SK-N-SH treated with all-trans-retinoic acid at 6 μM for 48 hours (cell line): ENCODE measurements around the gene CBY3.
"Not testable (repeated sequence)": the region's sequence is repeated elsewhere in the genome, so short reads cannot be mapped to it uniquely, and the experiment has no call there.

Experiments used
- ARNTL ChIP-seq: fragments of 450-650 bp; formaldehyde crosslinking; IDR thresholded peaks from 2 replicates; pipeline ENCODE4 v1.5.0; 2020; ENCODE audit warnings: low read depth, mild to moderate bottlenecking, moderate library complexity, borderline replicate concordance
- POU6F1 ChIP-seq: fragments of 250-450 bp; sonication (Bioruptor Pico); IDR thresholded peaks from 2 replicates; pipeline ENCODE4 v1.8.0; 2021; ENCODE audit warnings: low read depth, mild to moderate bottlenecking, moderate library complexity, borderline replicate concordance
- RARB ChIP-seq: fragments of 250-450 bp; sonication (Bioruptor Pico); IDR thresholded peaks from 2 replicates; pipeline ENCODE4 v1.8.0; 2021; ENCODE audit warnings: mild to moderate bottlenecking, moderate library complexity
- TCF4 ChIP-seq: fragments of 250-450 bp; sonication (Bioruptor Pico); IDR thresholded peaks from 2 replicates; pipeline ENCODE4 v1.8.0; 2021; ENCODE audit warnings: mild to moderate bottlenecking, moderate library complexity, borderline replicate concordance
- ZNF565 ChIP-seq: fragments of 450-650 bp; formaldehyde crosslinking; conservative IDR thresholded peaks from 2 replicates; pipeline ENCODE4 v1.5.0; 2020; ENCODE audit warnings: low read depth, mild to moderate bottlenecking, moderate library complexity

GRCh38 chr5:179633501-179634369 lies 47.1 kb downstream of the CBY3 start:
- not testable (repeated sequence) for TF ChIP-seq ZNF565 (CRISPR knock-in tag); ARNTL; RARB (CRISPR knock-in tag); TCF4 (CRISPR knock-in tag); POU6F1 (CRISPR knock-in tag)
